Calu3 (cell line): Measurements from ENCODE around the gene PRKAR2B. TPM values are rescaled to one million over a fixed set of nuclear protein-coding genes. Genes with fewer than 3 reads are reported as not detected.

ENCODE experiments used
- BruUV-seq: library from RNA; stranded (reverse); fragments of 400-500 nt; replicated peaks from 2 replicates; lab custom pipeline; 2021; lab: Mats Ljungman, UMichigan
- CTCF ChIA-PET: fragments of 300-600 bp; sonication (Branson Sonifier 250); formaldehyde crosslinking; loops from one replicate; lab custom pipeline; 2022; ENCODE audit warnings: antibody characterized with exemption; lab: Charles Lee
- DNase-seq: peaks from one replicate; pipeline ENCODE4 v3.0.0; 2022
- H3K27ac Mint-ChIP-seq: one replicate; pipeline ENCODE4 v1.8.0; 2022; ENCODE audit warnings: mixed read lengths; ENCODE audit not compliant: unreplicated experiment
- H3K27me3 Mint-ChIP-seq: one replicate; pipeline ENCODE4 v1.8.0; 2022; ENCODE audit warnings: mixed read lengths; ENCODE audit not compliant: unreplicated experiment
- H3K36me3 Mint-ChIP-seq: one replicate; pipeline ENCODE4 v1.8.0; 2022; ENCODE audit warnings: mild to moderate bottlenecking, moderate library complexity, mixed read lengths; ENCODE audit not compliant: insufficient read depth, unreplicated experiment
- H3K4me1 Mint-ChIP-seq: one replicate; pipeline ENCODE4 v1.8.0; 2022; ENCODE audit warnings: mild to moderate bottlenecking, low read depth, mixed read lengths; ENCODE audit not compliant: unreplicated experiment
- H3K4me3 Mint-ChIP-seq: one replicate; pipeline ENCODE4 v1.8.0; 2022; ENCODE audit warnings: mild to moderate bottlenecking, low read depth, moderate library complexity, mixed read lengths; ENCODE audit not compliant: unreplicated experiment
- H3K9me3 Mint-ChIP-seq: one replicate; pipeline ENCODE4 v1.8.0; 2022; ENCODE audit warnings: low read depth, mixed read lengths; ENCODE audit not compliant: unreplicated experiment
- CTCF ChIP-seq: fragments of 200-600 bp; IDR thresholded peaks from one replicate; pipeline ENCODE4 v1.8.0; 2022; ENCODE audit warnings: antibody characterized with exemption; ENCODE audit not compliant: unreplicated experiment
- intact Hi-C: fragments of 100-400 bp; cut with micrococcal nuclease; formaldehyde crosslinking; loops from one replicate; pipeline ENCODE4 v1.10.0; 2022; ENCODE audit not compliant: unreplicated experiment
- total RNA-seq: library from RNA; stranded (reverse); gene quantifications from 2 replicates; pipeline ENCODE4 v1.2.3, GENCODE V29; 2022

Gene PRKAR2B
- total RNA-seq, 1 experiment from 2014 or later, result 3.1 TPM

GRCh38 chr7:107046491-107047259 lies 2.2 kb downstream of the PRKAR2B start:
- no peak for TF ChIP-seq CTCF
- peaks cover 29% of the 10 kb centered on the region for H3K27me3 Mint-ChIP-seq
- H3K4me3 Mint-ChIP-seq, result no peak overlapping the region
- intact Hi-C loops, result loop anchor here (10.0 kb wide), 1 partner anchor 98 kb away; no protein-coding TSS in a partner anchor
- CTCF ChIA-PET, result no interaction called here
- peaks cover 18% of the 10 kb centered on the region for H3K4me1 Mint-ChIP-seq
- no TSS peak for BruUV-seq
- DNase-seq, result no peak
- no peak overlapping the region for H3K27ac Mint-ChIP-seq
- H3K36me3 Mint-ChIP-seq, result peaks cover 12% of the 10 kb centered on the region
- H3K9me3 Mint-ChIP-seq, result no peaks in the 10 kb centered on the region

- TF ChIP-seq CTCF, result no peak
- H3K4me3 Mint-ChIP-seq, result no peak overlapping the region
- intact Hi-C loops, result loop anchor here (10.0 kb wide), 1 partner anchor 97 kb away; no protein-coding TSS in a partner anchor
- no peaks in the 10 kb centered on the region for H3K9me3 Mint-ChIP-seq
- H3K4me1 Mint-ChIP-seq, result peaks cover 18% of the 10 kb centered on the region
- DNase-seq, result no peak
- H3K27ac Mint-ChIP-seq, result no peak overlapping the region
- no TSS peak for BruUV-seq
- H3K27me3 Mint-ChIP-seq, result peaks cover 29% of the 10 kb centered on the region
- H3K36me3 Mint-ChIP-seq, result peaks cover 12% of the 10 kb centered on the region
- CTCF ChIA-PET, result interaction anchor here (0.7 kb wide), 1 partner anchor 1367 kb away, joined by 3 read pairs; no protein-coding TSS in a partner anchor
These were observed 3.6 kb downstream of the PRKAR2B start for GRCh38 chr7:107047902-107048782.

GRCh38 chr7:107048783-107049418 lies 4.4 kb downstream of the PRKAR2B start:
- no peak overlapping the region for H3K4me3 Mint-ChIP-seq
- peaks cover 29% of the 10 kb centered on the region for H3K27me3 Mint-ChIP-seq
- no peak for DNase-seq
- no TSS peak for BruUV-seq
- H3K27ac Mint-ChIP-seq, result no peak overlapping the region
- intact Hi-C loops, result loop anchor here (10.0 kb wide), 1 partner anchor 96 kb away; no protein-coding TSS in a partner anchor
- H3K36me3 Mint-ChIP-seq, result peaks cover 9% of the 10 kb centered on the region
- TF ChIP-seq CTCF, result no peak
- CTCF ChIA-PET, result interaction anchor here (0.7 kb wide), 1 partner anchor 1368 kb away, joined by 3 read pairs; no protein-coding TSS in a partner anchor
- no peaks in the 10 kb centered on the region for H3K9me3 Mint-ChIP-seq
- H3K4me1 Mint-ChIP-seq, result peaks cover 13% of the 10 kb centered on the region

GRCh38 chr7:107049480-107049879 lies 5.0 kb downstream of the PRKAR2B start:
- peaks cover 6% of the 10 kb centered on the region for H3K36me3 Mint-ChIP-seq
- DNase-seq, result no peak
- no peak overlapping the region for H3K4me3 Mint-ChIP-seq
- H3K27ac Mint-ChIP-seq, result no peak overlapping the region
- no peaks in the 10 kb centered on the region for H3K9me3 Mint-ChIP-seq
- BruUV-seq, result no TSS peak
- intact Hi-C loops, result loop anchor here (10.0 kb wide), 1 partner anchor 95 kb away; no protein-coding TSS in a partner anchor
- H3K27me3 Mint-ChIP-seq, result peaks cover 29% of the 10 kb centered on the region
- CTCF ChIA-PET, result no interaction called here
- H3K4me1 Mint-ChIP-seq, result peaks cover 9% of the 10 kb centered on the region
- no peak for TF ChIP-seq CTCF
